Left ventricle myocardium superior (tissue), 1 donor: ENCODE data around the gene HDAC4. TPM values are rescaled to one million over a fixed set of nuclear protein-coding genes. Genes with fewer than 3 reads are reported as not detected.

ENCODE experiments used
- ATAC-seq: fragments of 200-7000 bp; cut with Tn5 transposase; one replicate; pipeline ENCODE4 v1.9.1; 2020; ENCODE audit warnings: mild to moderate bottlenecking, moderate library complexity
- DNase-seq: peaks from one replicate; pipeline ENCODE4 v3.0.0-alpha.2; 2020
- intact Hi-C: fragments of 100-400 bp; cut with micrococcal nuclease; formaldehyde crosslinking; loops from one replicate; pipeline ENCODE4 v1.11.0; 2022
- total RNA-seq: library from RNA; stranded (reverse); fragmentation: NEBNext Ultra II Directional; extraction: Animal tissue kit (Norgen Biotek cat#: 25700); gene quantifications from one replicate; pipeline ENCODE4 v1.2.1, GENCODE V29; 2021
- donor health status: DM: no; HTN: yes; CAD: no; lungs with severe emphysema.

The HDAC4 gene
- total RNA-seq, 1 donor from 2014 or later, result 25.6 TPM

- ATAC-seq (no peak), DNase-seq (no peak)
- intact Hi-C loops, result no loop called here
These were observed 303.5 kb downstream of the HDAC4 start for GRCh38 chr2:239097428-239097696.

- DNase-seq (no peak), ATAC-seq (no peak)
- intact Hi-C loops, result no loop called here
These were observed 304.0 kb downstream of the HDAC4 start for GRCh38 chr2:239096676-239097427.

DNA sequence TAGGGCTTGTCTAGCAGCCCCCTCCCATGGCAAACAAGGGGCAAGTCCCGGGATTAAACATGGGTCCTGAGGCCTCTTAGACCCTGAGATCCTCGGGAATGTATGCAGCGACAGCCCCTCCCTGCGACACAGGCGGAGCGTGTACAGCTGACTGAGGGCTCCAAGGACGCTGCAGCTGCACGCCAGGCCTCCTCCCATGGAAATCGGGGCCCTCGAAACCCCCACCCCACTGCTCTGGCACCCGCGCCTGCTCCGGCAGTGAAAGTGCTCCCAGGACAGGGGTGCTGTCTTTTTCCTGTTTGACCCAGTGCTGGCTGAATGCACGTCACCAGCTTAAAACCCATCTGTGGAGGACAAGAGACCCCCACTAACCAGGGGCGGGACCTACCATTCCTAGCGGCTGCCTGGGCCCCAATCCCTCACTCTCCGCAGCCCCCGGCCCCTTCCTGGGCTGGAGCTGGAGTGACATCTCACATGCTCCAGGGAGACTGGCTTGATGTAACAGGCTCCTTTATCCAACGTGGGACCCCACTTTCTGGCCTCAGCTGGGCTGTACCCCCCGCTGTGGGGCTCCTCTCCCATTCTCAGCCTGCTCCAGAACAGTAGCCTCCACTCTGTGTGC is 305.2 kb downstream of the HDAC4 start:
- intact Hi-C loops, result no loop called here
- ATAC-seq (no peak), DNase-seq (no peak)

DNA sequence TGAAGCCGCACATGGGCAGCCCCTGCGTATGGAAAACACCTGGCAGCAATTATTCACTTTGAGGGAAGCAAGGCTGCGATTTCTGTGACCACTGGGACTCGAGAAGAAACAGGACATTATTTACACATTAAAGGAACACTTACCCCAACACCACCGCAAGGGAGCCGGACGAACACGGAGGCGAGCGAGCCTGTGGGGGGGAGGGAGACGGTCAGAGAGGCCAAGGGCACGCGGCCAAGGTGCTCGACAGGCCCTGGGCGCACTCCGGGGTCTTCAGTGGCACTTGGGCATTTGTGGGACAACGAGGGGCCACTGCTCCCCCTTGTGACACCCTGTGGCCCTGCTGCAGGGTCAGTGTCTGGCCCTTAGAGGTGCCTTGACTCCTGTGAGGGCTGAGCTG is 306.0 kb downstream of the HDAC4 start:
- DNase-seq (no peak), ATAC-seq (no peak)
- intact Hi-C loops, result no loop called here

DNA sequence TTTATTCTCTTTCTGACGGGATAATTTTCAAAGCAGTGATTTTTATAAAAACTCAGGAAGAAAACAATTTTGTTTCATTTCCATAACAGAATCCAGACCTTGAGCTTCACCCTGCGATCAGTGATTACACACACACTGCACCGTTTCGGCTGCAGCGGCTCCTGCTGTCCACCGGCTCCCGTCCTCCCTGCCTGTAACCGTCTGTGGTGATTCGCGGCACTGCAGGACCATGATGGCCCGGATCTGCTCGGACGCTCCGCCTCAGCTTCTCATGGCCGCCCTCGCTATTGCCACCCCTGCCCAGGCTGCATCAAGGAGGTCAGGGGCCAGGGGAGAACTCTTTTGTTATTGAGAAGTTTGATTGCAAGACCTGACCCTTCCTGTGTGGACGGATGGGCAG is 306.9 kb downstream of the HDAC4 start:
- DNase-seq (no peak), ATAC-seq (no peak)
- intact Hi-C loops, result no loop called here

- no peak for ATAC-seq
- no peak for DNase-seq
- intact Hi-C loops, result no loop called here
These were observed 307.3 kb downstream of the HDAC4 start for GRCh38 chr2:239093542-239093941.

GRCh38 chr2:239092571-239093294 is 308.1 kb downstream of the HDAC4 start:
- intact Hi-C loops, result no loop called here
- no peak for DNase-seq

GRCh38 chr2:239089884-239090283 is 310.9 kb downstream of the HDAC4 start:
- DNase-seq, result no peak
- intact Hi-C loops, result no loop called here
- ATAC-seq, result no peak

More at GRCh38 chr2:239092571-239093294, 308.1 kb downstream of the HDAC4 start:
- ATAC-seq, result no peak

GRCh38 chr2:239087046-239087710 is 313.6 kb downstream of the HDAC4 start:
- intact Hi-C loops, result no loop called here
- ATAC-seq (no peak), DNase-seq (no peak)

GRCh38 chr2:239086325-239087020 is 314.3 kb downstream of the HDAC4 start:
- intact Hi-C loops, result no loop called here
- ATAC-seq (no peak), DNase-seq (no peak)

- no peak for DNase-seq
- ATAC-seq, result no peak
- intact Hi-C loops, result no loop called here
These were observed 315.4 kb downstream of the HDAC4 start for GRCh38 chr2:239085201-239085992.

GRCh38 chr2:239084007-239084406 is 316.8 kb downstream of the HDAC4 start:
- ATAC-seq (no peak), DNase-seq (no peak)
- intact Hi-C loops, result no loop called here

DNA sequence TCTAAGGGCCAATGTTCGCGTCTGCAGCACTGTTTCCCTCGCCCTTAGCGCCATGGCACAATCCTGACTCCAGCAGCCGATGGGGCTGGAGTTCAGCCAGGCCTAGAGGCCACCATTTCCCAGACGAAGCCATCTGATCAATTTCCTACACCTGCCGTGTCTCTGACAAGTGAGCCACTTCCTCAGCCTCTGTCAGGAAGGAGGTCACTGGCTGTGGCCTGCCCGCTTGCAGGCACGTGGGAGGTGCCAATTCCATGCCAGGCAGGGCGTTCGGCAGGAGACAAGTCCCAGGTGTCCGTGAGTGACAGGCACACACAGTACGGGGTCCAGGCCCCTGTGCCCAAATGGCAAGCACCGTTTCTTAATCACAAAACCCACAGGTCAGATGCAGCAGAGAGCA is 318.4 kb downstream of the HDAC4 start:
- ATAC-seq, result no peak
- DNase-seq, result no peak
- intact Hi-C loops, result no loop called here

GRCh38 chr2:239081622-239082021 is 319.2 kb downstream of the HDAC4 start:
- DNase-seq (no peak), ATAC-seq (no peak)
- intact Hi-C loops, result no loop called here

GRCh38 chr2:239081046-239081445 is 319.8 kb downstream of the HDAC4 start:
- intact Hi-C loops, result no loop called here
- no peak for ATAC-seq
- no peak for DNase-seq

DNA sequence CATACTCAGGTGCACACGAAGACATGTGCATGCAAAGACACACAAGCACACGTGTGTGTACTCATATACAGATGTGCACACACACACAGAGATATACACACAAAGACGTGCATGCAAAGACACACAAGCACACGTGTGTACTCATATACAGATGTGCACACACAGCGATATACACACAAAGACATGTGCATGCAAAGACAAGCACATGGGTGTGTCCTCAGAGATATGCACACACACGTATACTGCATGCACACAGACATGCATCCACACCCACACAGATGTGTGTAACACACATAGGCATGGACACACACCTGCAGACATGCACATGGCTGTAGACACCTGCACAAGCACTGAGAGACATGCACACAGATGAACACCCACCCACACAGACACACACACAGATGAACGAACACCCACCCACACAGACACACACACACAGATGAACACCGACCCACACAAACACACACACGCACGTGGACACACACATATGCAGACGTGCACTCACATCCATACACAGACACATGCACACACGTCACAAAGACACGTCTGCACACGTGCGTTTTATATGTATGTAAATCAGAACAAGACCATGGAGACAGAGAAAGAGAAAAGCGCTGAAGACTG is 321.0 kb downstream of the HDAC4 start:
- intact Hi-C loops, result no loop called here
- ATAC-seq (no peak), DNase-seq (no peak)

DNA sequence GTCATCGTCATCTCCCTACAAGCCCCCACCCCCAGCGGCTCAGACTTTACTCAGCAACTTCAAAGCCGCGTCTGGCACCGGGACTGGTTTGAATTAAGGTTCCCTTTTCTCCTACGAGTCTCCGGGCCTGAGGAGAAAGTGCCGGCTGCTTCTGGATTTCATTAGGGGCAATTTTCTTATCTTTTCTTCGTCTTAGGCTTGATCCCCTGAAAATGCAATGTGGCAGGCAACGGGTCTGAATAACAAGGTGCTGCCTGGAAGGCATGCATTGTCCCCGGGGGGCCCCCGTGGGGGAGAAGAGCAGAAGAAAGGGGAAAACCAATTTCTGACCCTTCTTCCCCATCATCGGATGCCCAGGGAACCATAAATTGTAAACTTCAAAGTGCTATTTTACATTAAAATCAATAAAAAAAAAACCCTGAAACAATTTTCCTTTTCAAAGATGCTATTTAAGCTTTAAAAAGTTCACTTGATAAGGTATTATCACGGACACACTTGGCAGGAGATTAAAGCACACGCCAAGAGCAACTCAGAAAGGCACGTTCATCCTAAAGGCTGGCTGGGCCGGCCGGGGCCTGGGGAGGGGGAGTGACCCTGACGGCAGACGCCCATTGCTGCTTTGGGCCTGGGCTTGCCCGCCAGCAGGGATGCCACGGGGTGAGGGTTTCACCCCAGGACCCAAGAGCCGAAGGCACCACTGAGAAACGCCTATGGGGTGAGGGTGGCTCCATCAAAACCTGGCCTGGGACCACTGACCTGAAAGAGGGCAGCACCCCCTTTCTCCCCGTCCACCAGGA is 322.5 kb downstream of the HDAC4 start:
- ATAC-seq (no peak), DNase-seq (no peak)
- intact Hi-C loops, result no loop called here

DNA sequence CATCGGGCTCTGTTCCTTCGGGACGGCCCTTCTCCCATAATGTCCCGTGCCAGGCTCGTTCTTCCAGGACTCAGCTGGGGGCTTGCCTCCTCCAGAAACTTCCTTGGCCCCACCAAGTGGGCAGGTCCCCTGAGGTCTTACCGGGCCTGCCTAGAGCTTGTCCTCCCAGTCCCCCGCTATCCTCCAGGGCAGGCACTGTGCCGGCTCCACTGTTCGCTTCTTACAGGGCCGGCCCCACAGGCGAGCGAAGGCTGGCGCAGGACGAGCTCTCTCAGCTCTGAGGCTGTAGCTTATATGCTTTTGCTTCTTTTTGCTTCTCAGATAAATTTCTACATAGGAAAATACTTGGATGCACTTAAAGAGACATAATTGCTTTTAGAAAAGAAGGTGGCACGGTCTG is 323.6 kb downstream of the HDAC4 start:
- DNase-seq (no peak), ATAC-seq (no peak)
- intact Hi-C loops, result no loop called here
